HL-60 (cell line): ENCODE results near the gene LSS.

Experiments used
- DNase-seq, 2 experiments: peaks; one replicate each; pipeline ENCODE4 v3.0.0-alpha.2; 2010 to 2020; ENCODE audit warnings: low read depth in 1 of 2, low spot score in 1 of 2
- H3K27ac ChIP-seq: fragments of 250-450 bp; sonication (Bioruptor Pico); replicated peaks from 2 replicates; pipeline ENCODE4 v1.5.1; 2020; ENCODE audit warnings: mild to moderate bottlenecking, moderate library complexity
- H3K27me3 ChIP-seq: fragments of 250-450 bp; sonication (Bioruptor Pico); 2 replicates; pipeline ENCODE4 v1.5.1; 2021; ENCODE audit warnings: mild to moderate bottlenecking, moderate library complexity; ENCODE audit not compliant: insufficient read depth, poor library complexity, severe bottlenecking
- H3K4me3 ChIP-seq: replicated peaks from 2 replicates; pipeline ENCODE4 v1.5.1; 2011; ENCODE audit warnings: mild to moderate bottlenecking, control low read depth, low read length; ENCODE audit not compliant: insufficient read depth
- CTCF ChIP-seq: IDR thresholded peaks from one replicate; pipeline ENCODE4 v1.5.1; 2011; ENCODE audit warnings: low read length, control low read depth, inconsistent platforms; ENCODE audit not compliant: insufficient read depth
- GABPA ChIP-seq: IDR thresholded peaks from 2 replicates; pipeline ENCODE4 v1.6.1; 2012; ENCODE audit warnings: low read depth
- POLR2AphosphoS5 ChIP-seq: IDR thresholded peaks from 2 replicates; pipeline ENCODE4 v1.6.1; 2012; ENCODE audit warnings: low read depth
- REST ChIP-seq: IDR thresholded peaks from 2 replicates; pipeline ENCODE4 v1.6.1; 2012; ENCODE audit warnings: low read depth; ENCODE audit not compliant: insufficient replicate concordance
- SPI1 ChIP-seq: IDR thresholded peaks from 2 replicates; pipeline ENCODE4 v1.6.1; 2012; ENCODE audit warnings: low read depth, mild to moderate bottlenecking, borderline replicate concordance

Gene LSS

GRCh38 chr21:46223217-46223616, 5.4 kb downstream of the LSS start:
- H3K4me3 ChIP-seq = no peak overlapping the region
- TF ChIP-seq POLR2AphosphoS5 (no peak), SPI1 (no peak), GABPA (no peak), CTCF (no peak), REST (no peak)
- no peaks in the 10 kb centered on the region for H3K27me3 ChIP-seq
- DNase-seq = no peak
- H3K27ac ChIP-seq = no peak overlapping the region

- Histone ChIP-seq H3K4me3 (no peak overlapping the region), H3K27ac (no peak overlapping the region), H3K27me3 (no peaks in the 10 kb centered on the region)
- DNase-seq = no peak
- no peak for TF ChIP-seq POLR2AphosphoS5
- no peak for TF ChIP-seq GABPA
- no peak for TF ChIP-seq REST
Measured at GRCh38 chr21:46222436-46223116, 6.0 kb downstream of the LSS start.

- Histone ChIP-seq H3K4me3 (no peak overlapping the region), H3K27me3 (no peaks in the 10 kb centered on the region), H3K27ac (no peak overlapping the region)
- no peak for DNase-seq
- TF ChIP-seq GABPA (no peak), POLR2AphosphoS5 (no peak), SPI1 (no peak), CTCF (no peak), REST (no peak)
Measured at GRCh38 chr21:46221664-46222435, 6.7 kb downstream of the LSS start.
